Spleen (tissue), 11 donors: ENCODE measurements around the gene LIN28A. TPM values are rescaled to one million over a fixed set of nuclear protein-coding genes. Genes with fewer than 3 reads are reported as not detected.

ENCODE experiments used
- DNase-seq: peaks from one replicate; pipeline ENCODE4 v3.0.0-alpha.2; 2020
- H3K27ac ChIP-seq, 8 donors: fragments of 200-600 bp; sonication (generic) in 7 of 8; 1 replicate in 4 of 8; 2 replicates in 4 of 8; pipeline versions ENCODE4 v1.5.0 to v1.8.0; 2016 to 2021; ENCODE audit warnings: inconsistent platforms in 4 of 8, mild to moderate bottlenecking in 4 of 8, moderate library complexity in 1 of 8
- H3K27me3 ChIP-seq, 7 donors: fragments of 200-600 bp; sonication (generic) in 6 of 7; replicated peaks in 1 of 7; 1 replicate in 4 of 7; 2 replicates in 3 of 7; pipeline versions ENCODE4 v1.5.0 to v1.8.0; 2016 to 2021; ENCODE audit warnings: inconsistent platforms in 3 of 7, mild to moderate bottlenecking in 1 of 7
- H3K36me3 ChIP-seq, 6 donors: fragments of 200-600 bp; sonication (generic) in 5 of 6; 1 replicate in 4 of 6; 2 replicates in 2 of 6; pipeline versions ENCODE4 v1.5.0 to v1.8.0; 2016 to 2021; ENCODE audit warnings: inconsistent platforms in 2 of 6
- H3K4me1 ChIP-seq, 6 donors: fragments of 200-600 bp; sonication (generic) in 5 of 6; 1 replicate in 3 of 6; 2 replicates in 3 of 6; pipeline versions ENCODE4 v1.5.0 to v1.8.0; 2016 to 2021; ENCODE audit warnings: inconsistent platforms in 3 of 6
- H3K4me3 ChIP-seq, 8 donors: fragments of 200-600 bp; sonication (generic) in 7 of 8; 1 replicate in 4 of 8; 2 replicates in 4 of 8; pipeline versions ENCODE4 v1.5.0 to v1.8.0; 2016 to 2021; ENCODE audit warnings: inconsistent platforms in 4 of 8, mild to moderate bottlenecking in 4 of 8, moderate library complexity in 2 of 8
- H3K9me3 ChIP-seq, 8 donors: fragments of 200-600 bp; sonication (generic) in 7 of 8; 1 replicate in 4 of 8; 2 replicates in 4 of 8; pipeline versions ENCODE4 v1.5.0 to v1.8.0; 2016 to 2021; ENCODE audit warnings: inconsistent platforms in 4 of 8
- POLR2A ChIP-seq, 3 donors: fragments of 450-650 bp; IDR thresholded peaks; one replicate each; pipeline ENCODE4 v1.5.1; 2017; ENCODE audit warnings: antibody characterized with exemption in 3 of 3, mild to moderate bottlenecking in 1 of 3
- POLR2AphosphoS5 ChIP-seq, 3 donors: sonication (generic); formaldehyde crosslinking; IDR thresholded peaks; one replicate each; pipeline ENCODE4 v1.5.1; 2017; ENCODE audit warnings: antibody characterized with exemption in 3 of 3
- WGBS, 5 donors: extraction: QIAGEN DNeasy Blood & Tissue Kit in 3 of 5; methylation state at CpG; one replicate each; pipeline versions ENCODE4 v1.1.5 to v1.1.7; 2013 to 2018; 5-methylcytosine and 5-hydroxymethylcytosine counted together
- intact Hi-C: fragments of 100-400 bp; cut with DNase I; formaldehyde crosslinking; loops from one replicate; pipeline ENCODE4 v1.15.0; 2023; ENCODE audit warnings: low total_unique reads
- polyA plus RNA-seq, 3 donors: library from polyadenylated mRNA; stranded (reverse); fragments of 200-250 nt; gene quantifications; one replicate each; pipeline ENCODE4 v1.2.1, GENCODE V29; 2013
- total RNA-seq, 7 donors: library from RNA; depleted of rRNA in 3 of 7; stranded (reverse); fragments of >200 nt in 3 of 7; fragmentation: NEBNext Ultra II Directional in 4 of 7; extraction: Animal tissue kit (Norgen Biotek cat#: 25700) in 4 of 7; gene quantifications; one replicate each; pipeline versions ENCODE4 v1.1.0 to v1.2.1, GENCODE V29; 2016 to 2021
- TF ChIP-seq, protein P1 (sequence below), 11 experiments: fragments of 200-600 bp in 7 of 11; fragments of 450-650 bp in 4 of 11; sonication (generic) in 4 of 11; IDR thresholded peaks in 8 of 11; conservative IDR thresholded peaks in 3 of 11; 1 replicate in 7 of 11; 2 replicates in 4 of 11; pipeline versions ENCODE4 v1.4.0 to v1.8.0; 2016 to 2021; ENCODE audit warnings: antibody characterized with exemption in 11 of 11, inconsistent platforms in 4 of 11, mild to moderate bottlenecking in 1 of 11
- donor health status: healthy with polysubstance abuse.
- donor health status: DM: no; HTN: no; CAD: no; lungs with moderate emphysema.
- donor health status: DM: no; HTN: no; CAD: no.
- donor health status: Bipolar disorder and iron deficiency.
- donor health status: healthy.
- donor health status: DM: no; HTN: no; CAD: no.
- donor health status: DM: yes; HTN: yes; CAD: no.

LIN28A gene
- total and polyA plus RNA-seq, 10 donors = not detected

DNA sequence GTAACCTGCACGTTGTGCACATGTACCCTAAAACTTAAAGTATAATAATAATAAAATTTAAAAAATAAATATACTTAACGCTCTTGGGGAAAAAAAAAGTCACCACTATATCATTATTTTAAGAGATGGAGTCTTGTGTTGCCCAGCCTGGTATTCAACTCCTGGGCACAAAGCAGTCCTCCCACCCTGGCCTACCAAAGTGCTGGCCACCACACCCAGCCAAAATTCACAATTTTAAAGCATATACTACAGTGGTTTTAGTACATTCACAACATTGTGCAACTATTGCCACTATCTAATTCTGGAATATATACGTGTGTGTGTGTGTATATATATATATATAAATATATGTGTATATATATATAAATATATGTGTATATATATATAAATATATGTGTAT is 67.5 kb downstream of the LIN28A start:
- intact Hi-C loops = no loop called here
- no peak overlapping the region for H3K27ac ChIP-seq
- WGBS, 5 donors = 79 to 86% (median 80%) methylated on average over 3 of the region's 3 CpGs
- H3K4me1 ChIP-seq = peaks cover 10 to 43% (median 18%) of the 10 kb centered on the region in 6 donors
- no peaks in the 10 kb centered on the region for H3K9me3 ChIP-seq
- peaks cover 0 to 76% (median 47%) of the 10 kb centered on the region in 6 donors for H3K36me3 ChIP-seq
- no peaks in the 10 kb centered on the region for H3K27me3 ChIP-seq
- TF ChIP-seq POLR2A (IDR thresholded peaks at IDR 0.05) (no peak), POLR2AphosphoS5 (IDR thresholded peaks at IDR 0.05) (no peak)
- TF ChIP-seq, protein P1, sequence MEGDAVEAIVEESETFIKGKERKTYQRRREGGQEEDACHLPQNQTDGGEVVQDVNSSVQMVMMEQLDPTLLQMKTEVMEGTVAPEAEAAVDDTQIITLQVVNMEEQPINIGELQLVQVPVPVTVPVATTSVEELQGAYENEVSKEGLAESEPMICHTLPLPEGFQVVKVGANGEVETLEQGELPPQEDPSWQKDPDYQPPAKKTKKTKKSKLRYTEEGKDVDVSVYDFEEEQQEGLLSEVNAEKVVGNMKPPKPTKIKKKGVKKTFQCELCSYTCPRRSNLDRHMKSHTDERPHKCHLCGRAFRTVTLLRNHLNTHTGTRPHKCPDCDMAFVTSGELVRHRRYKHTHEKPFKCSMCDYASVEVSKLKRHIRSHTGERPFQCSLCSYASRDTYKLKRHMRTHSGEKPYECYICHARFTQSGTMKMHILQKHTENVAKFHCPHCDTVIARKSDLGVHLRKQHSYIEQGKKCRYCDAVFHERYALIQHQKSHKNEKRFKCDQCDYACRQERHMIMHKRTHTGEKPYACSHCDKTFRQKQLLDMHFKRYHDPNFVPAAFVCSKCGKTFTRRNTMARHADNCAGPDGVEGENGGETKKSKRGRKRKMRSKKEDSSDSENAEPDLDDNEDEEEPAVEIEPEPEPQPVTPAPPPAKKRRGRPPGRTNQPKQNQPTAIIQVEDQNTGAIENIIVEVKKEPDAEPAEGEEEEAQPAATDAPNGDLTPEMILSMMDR (IDR thresholded peaks at IDR 0.05 in 8 of 11, conservative IDR thresholded peaks at IDR 0.05 in 3 of 11) = no peak
- no peak overlapping the region for H3K4me3 ChIP-seq
- DNase-seq = no peak

DNA sequence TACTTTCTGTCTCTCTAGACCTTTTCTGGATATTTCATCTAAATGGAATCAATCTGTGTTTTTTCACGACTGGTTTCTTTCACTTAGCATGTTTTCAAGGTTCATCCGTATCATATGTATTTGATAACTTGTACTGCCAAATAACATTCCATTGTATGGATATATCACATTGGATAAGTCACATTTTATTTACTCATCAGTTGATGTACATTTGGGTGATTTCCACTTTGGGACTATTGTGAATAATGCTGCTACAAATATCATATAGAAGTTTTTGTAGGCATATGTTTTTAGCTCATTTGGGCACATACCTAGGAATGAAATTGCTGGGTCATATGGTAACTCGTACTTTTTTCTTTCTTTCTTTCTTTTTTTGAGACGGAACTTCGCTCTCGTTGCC is 68.4 kb downstream of the LIN28A start:
- Histone ChIP-seq H3K9me3 (no peaks in the 10 kb centered on the region), H3K4me3 (no peak overlapping the region), H3K27ac (no peak overlapping the region), H3K27me3 (no peaks in the 10 kb centered on the region), H3K4me1 (peaks cover 2 to 35% (median 10%) of the 10 kb centered on the region in 6 donors), H3K36me3 (peaks cover 0 to 69% (median 43%) of the 10 kb centered on the region in 6 donors)
- 95 to 99% (median 97%) methylated on average over 6 of the region's 6 CpGs for WGBS, 5 donors
- no peak for DNase-seq
- intact Hi-C loops = no loop called here
- TF ChIP-seq, protein P1 (IDR thresholded peaks at IDR 0.05 in 8 of 11, conservative IDR thresholded peaks at IDR 0.05 in 3 of 11) = no peak
- no peak for TF ChIP-seq POLR2AphosphoS5 (IDR thresholded peaks at IDR 0.05)
- TF ChIP-seq POLR2A (IDR thresholded peaks at IDR 0.05) = no peak

Other genes starting within 250 kb of the LIN28A start
- gene C1orf232, start 241.9 kb upstream of the LIN28A start, total RNA-seq = not detected
- gene C1orf232, start 241.9 kb upstream of the LIN28A start, polyA plus RNA-seq = not detected
- gene ZNF593, start 240.9 kb upstream of the LIN28A start, total RNA-seq = 10 to 100 TPM; 13.5 to 27.8 (median 19.6) TPM
- 100 to 1,000 TPM in 1 of 3 donors, 10 to 100 TPM in 2; 74.9 to 104 (median 80.3) TPM for gene ZNF593, start 240.9 kb upstream of the LIN28A start, polyA plus RNA-seq
- not detected for gene ZNF593OS, start 239.0 kb upstream of the LIN28A start, total RNA-seq
- under 1 TPM; 0.26 to 0.43 (median 0.26) TPM for gene ZNF593OS, start 239.0 kb upstream of the LIN28A start, polyA plus RNA-seq
- gene CNKSR1, start 233.3 kb upstream of the LIN28A start, total RNA-seq = 1 to 10 TPM; 1.0 to 5.5 (median 3.7) TPM
- gene CNKSR1, start 233.3 kb upstream of the LIN28A start, polyA plus RNA-seq = 1 to 10 TPM in 2 of 3 donors, under 1 TPM in 1; 0.68 to 2.0 (median 1.0) TPM
- gene CATSPER4, start 220.2 kb upstream of the LIN28A start, total RNA-seq = not detected
- gene CATSPER4, start 220.2 kb upstream of the LIN28A start, polyA plus RNA-seq = under 1 TPM in 1 of 3 donors, not detected in 2; 0.03 TPM
- 10 to 100 TPM in 5 of 7 donors, 1 to 10 TPM in 2; 7.8 to 14.9 (median 10.8) TPM for gene CEP85, start 176.6 kb upstream of the LIN28A start, total RNA-seq
- gene CEP85, start 176.6 kb upstream of the LIN28A start, polyA plus RNA-seq = 1 to 10 TPM; 3.9 to 5.2 (median 4.2) TPM
- 100 to 1,000 TPM; 139 to 261 (median 233) TPM for gene SH3BGRL3, start 130.7 kb upstream of the LIN28A start, total RNA-seq
- gene SH3BGRL3, start 130.7 kb upstream of the LIN28A start, polyA plus RNA-seq = 100 to 1,000 TPM; 249 to 319 (median 286) TPM
- 10 to 100 TPM; 25.1 to 67.1 (median 48.0) TPM for gene UBXN11, start 104.2 kb upstream of the LIN28A start, total RNA-seq
- gene UBXN11, start 104.2 kb upstream of the LIN28A start, polyA plus RNA-seq = 10 to 100 TPM; 26.6 to 67.8 (median 66.1) TPM
- gene CD52, start 92.9 kb upstream of the LIN28A start, total RNA-seq = 100 to 1,000 TPM; 206 to 422 (median 301) TPM
- 1,000 to 10,000 TPM; 2,248 to 3,726 (median 2,540) TPM for gene CD52, start 92.9 kb upstream of the LIN28A start, polyA plus RNA-seq
- 1 to 10 TPM in 1 of 7 donors, under 1 TPM in 1, not detected in 5; 0.87 to 1.1 TPM for gene CRYBG2, start 56.7 kb upstream of the LIN28A start, total RNA-seq
- gene CRYBG2, start 56.7 kb upstream of the LIN28A start, polyA plus RNA-seq = 1 to 10 TPM; 1.2 to 3.4 (median 1.5) TPM
- gene ZNF683, start 38.1 kb upstream of the LIN28A start, total RNA-seq = under 1 TPM in 5 of 7 donors, not detected in 2; 0.17 to 0.74 (median 0.49) TPM
- gene ZNF683, start 38.1 kb upstream of the LIN28A start, polyA plus RNA-seq = 1 to 10 TPM in 1 of 3 donors, under 1 TPM in 2; 0.38 to 1.5 (median 0.83) TPM
- gene DHDDS, start 21.5 kb downstream of the LIN28A start, total RNA-seq = 10 to 100 TPM; 30.1 to 48.8 (median 35.7) TPM
- 10 to 100 TPM; 11.1 to 17.1 (median 16.5) TPM for gene DHDDS, start 21.5 kb downstream of the LIN28A start, polyA plus RNA-seq
- 100 to 1,000 TPM; 191 to 350 (median 249) TPM for gene HMGN2, start 61.6 kb downstream of the LIN28A start, total RNA-seq
- 1,000 to 10,000 TPM in 1 of 3 donors, 100 to 1,000 TPM in 2; 680 to 1,036 (median 684) TPM for gene HMGN2, start 61.6 kb downstream of the LIN28A start, polyA plus RNA-seq
- gene RPS6KA1, start 118.9 kb downstream of the LIN28A start, total RNA-seq = 100 to 1,000 TPM; 109 to 173 (median 131) TPM
- 10 to 100 TPM; 45.8 to 57.5 (median 51.0) TPM for gene RPS6KA1, start 118.9 kb downstream of the LIN28A start, polyA plus RNA-seq